HEK293 (cell line): ENCODE measurements around the gene FDXR.

Experiments used
- EGR2 ChIP-seq: fragments of 450-650 bp; formaldehyde crosslinking; IDR thresholded peaks from 2 replicates; pipeline ENCODE4 v1.5.1; 2016; ENCODE audit warnings: low read depth, missing biosample characterization, missing genetic modification characterization
- KLF9 ChIP-seq: fragments of 450-650 bp; formaldehyde crosslinking; IDR thresholded peaks from 2 replicates; pipeline ENCODE4 v1.5.1; 2016; ENCODE audit warnings: missing biosample characterization, missing genetic modification characterization, low read depth
- SP7 ChIP-seq: fragments of 450-650 bp; formaldehyde crosslinking; IDR thresholded peaks from 2 replicates; pipeline ENCODE4 v1.5.1; 2016; ENCODE audit warnings: missing biosample characterization, missing genetic modification characterization
- TRIM28 ChIP-seq: IDR thresholded peaks from 2 replicates; pipeline ENCODE4 v1.6.1; 2011; ENCODE audit warnings: low read length, control low read depth, borderline replicate concordance
- ZNF140 ChIP-seq: fragments of 450-650 bp; formaldehyde crosslinking; IDR thresholded peaks from 2 replicates; pipeline ENCODE4 v1.5.1; 2016; ENCODE audit warnings: missing biosample characterization, missing genetic modification characterization
- ZNF146 ChIP-seq: fragments of 450-650 bp; formaldehyde crosslinking; IDR thresholded peaks from 2 replicates; pipeline ENCODE4 v1.5.1; 2016; ENCODE audit warnings: missing biosample characterization, missing genetic modification characterization
- ZNF24 ChIP-seq: fragments of 450-650 bp; formaldehyde crosslinking; IDR thresholded peaks from 2 replicates; pipeline ENCODE4 v1.5.1; 2016; ENCODE audit warnings: missing biosample characterization, missing genetic modification characterization
- ZNF248 ChIP-seq: fragments of 450-650 bp; formaldehyde crosslinking; IDR thresholded peaks from 2 replicates; pipeline ENCODE4 v1.5.1; 2017; ENCODE audit warnings: missing biosample characterization, missing genetic modification characterization
- ZNF311 ChIP-seq: fragments of 450-650 bp; formaldehyde crosslinking; IDR thresholded peaks from 2 replicates; pipeline ENCODE4 v1.5.1; 2017; ENCODE audit warnings: missing biosample characterization, missing genetic modification characterization, borderline replicate concordance
- ZNF596 ChIP-seq: fragments of 450-650 bp; IDR thresholded peaks from 2 replicates; pipeline ENCODE4 v1.5.0; 2018; ENCODE audit warnings: missing biosample characterization, mild to moderate bottlenecking, missing genetic modification characterization, moderate library complexity
- ZNF629 ChIP-seq: fragments of 450-650 bp; formaldehyde crosslinking; IDR thresholded peaks from 2 replicates; pipeline ENCODE4 v1.5.1; 2017; ENCODE audit warnings: missing biosample characterization, missing genetic modification characterization
- ZNF664 ChIP-seq: fragments of 450-650 bp; formaldehyde crosslinking; IDR thresholded peaks from 2 replicates; pipeline ENCODE4 v1.5.1; 2016; ENCODE audit warnings: missing biosample characterization, missing genetic modification characterization
- TF ChIP-seq, protein P1 (sequence below): fragments of 450-650 bp; formaldehyde crosslinking; IDR thresholded peaks from 2 replicates; pipeline ENCODE4 v1.5.1; 2016; ENCODE audit warnings: missing biosample characterization, missing genetic modification characterization
- TF ChIP-seq, protein P2 (sequence below): fragments of 450-650 bp; formaldehyde crosslinking; IDR thresholded peaks from 2 replicates; pipeline ENCODE4 v1.5.1; 2016; ENCODE audit warnings: missing biosample characterization, missing genetic modification characterization
- TF ChIP-seq, protein P3 (sequence below): sonication (generic); formaldehyde crosslinking; IDR thresholded peaks from 2 replicates; pipeline ENCODE4 v1.8.1; 2022; ENCODE audit warnings: mild to moderate bottlenecking, moderate library complexity, missing genetic modification reagents
- TF ChIP-seq, protein P4 (sequence below): fragments of 450-650 bp; formaldehyde crosslinking; conservative IDR thresholded peaks from 2 replicates; pipeline ENCODE4 v1.5.1; 2016; ENCODE audit warnings: low read depth, missing biosample characterization, missing genetic modification characterization
- TF ChIP-seq, protein P5 (sequence below): fragments of 450-650 bp; formaldehyde crosslinking; IDR thresholded peaks from 2 replicates; pipeline ENCODE4 v1.5.1; 2016; ENCODE audit warnings: missing biosample characterization, missing genetic modification characterization
- TF ChIP-seq, protein P6 (sequence below): fragments of 450-650 bp; formaldehyde crosslinking; IDR thresholded peaks from 2 replicates; pipeline ENCODE4 v1.5.1; 2016; ENCODE audit warnings: missing biosample characterization, missing genetic modification characterization
- TF ChIP-seq, protein P7 (sequence below): fragments of 450-650 bp; formaldehyde crosslinking; IDR thresholded peaks from 2 replicates; pipeline ENCODE4 v1.5.1; 2016; ENCODE audit warnings: missing biosample characterization, missing genetic modification characterization
- TF ChIP-seq, protein P8 (sequence below): fragments of 450-650 bp; formaldehyde crosslinking; IDR thresholded peaks from 2 replicates; pipeline ENCODE4 v1.5.1; 2016; ENCODE audit warnings: missing biosample characterization, missing genetic modification characterization
- TF ChIP-seq, protein P9 (sequence below): fragments of 450-650 bp; formaldehyde crosslinking; IDR thresholded peaks from 2 replicates; pipeline ENCODE4 v1.5.1; 2016; ENCODE audit warnings: missing biosample characterization, missing genetic modification characterization

Gene FDXR

DNA sequence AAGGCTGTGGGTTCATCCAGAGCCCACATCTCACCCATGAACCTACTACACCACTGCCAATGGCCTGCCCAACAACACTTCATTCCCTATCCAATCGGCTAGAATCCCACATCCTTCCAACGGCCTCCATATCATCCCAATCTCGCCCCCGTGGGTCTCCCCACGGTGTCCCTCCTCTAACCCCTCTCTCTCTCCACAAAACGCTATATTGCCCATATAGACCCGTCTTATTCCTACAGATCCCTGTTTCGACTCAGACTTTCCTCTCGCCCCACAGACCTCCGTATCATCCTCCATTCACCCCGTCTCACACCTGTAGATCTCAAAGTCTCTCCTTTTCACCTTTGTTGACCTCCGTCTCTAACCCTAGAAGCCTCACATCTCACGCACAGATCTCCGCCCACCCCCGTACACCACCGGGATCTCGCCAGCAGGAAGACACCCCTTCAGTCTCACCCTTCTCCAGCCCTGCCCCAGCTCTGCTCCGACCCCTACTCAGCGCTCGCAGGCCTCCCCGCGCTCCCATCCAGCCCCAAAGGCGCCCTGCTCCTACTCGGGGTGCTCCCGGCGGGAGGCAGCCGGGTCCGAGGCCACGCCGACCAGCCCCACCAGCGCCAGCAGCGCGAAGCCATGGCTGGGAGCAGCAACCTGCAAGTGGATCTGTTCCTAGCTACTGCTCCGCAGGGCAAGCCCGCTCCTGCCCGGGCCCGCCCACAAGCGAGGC, at the start of gene FDXR (continued):
- TF ChIP-seq, protein P1, sequence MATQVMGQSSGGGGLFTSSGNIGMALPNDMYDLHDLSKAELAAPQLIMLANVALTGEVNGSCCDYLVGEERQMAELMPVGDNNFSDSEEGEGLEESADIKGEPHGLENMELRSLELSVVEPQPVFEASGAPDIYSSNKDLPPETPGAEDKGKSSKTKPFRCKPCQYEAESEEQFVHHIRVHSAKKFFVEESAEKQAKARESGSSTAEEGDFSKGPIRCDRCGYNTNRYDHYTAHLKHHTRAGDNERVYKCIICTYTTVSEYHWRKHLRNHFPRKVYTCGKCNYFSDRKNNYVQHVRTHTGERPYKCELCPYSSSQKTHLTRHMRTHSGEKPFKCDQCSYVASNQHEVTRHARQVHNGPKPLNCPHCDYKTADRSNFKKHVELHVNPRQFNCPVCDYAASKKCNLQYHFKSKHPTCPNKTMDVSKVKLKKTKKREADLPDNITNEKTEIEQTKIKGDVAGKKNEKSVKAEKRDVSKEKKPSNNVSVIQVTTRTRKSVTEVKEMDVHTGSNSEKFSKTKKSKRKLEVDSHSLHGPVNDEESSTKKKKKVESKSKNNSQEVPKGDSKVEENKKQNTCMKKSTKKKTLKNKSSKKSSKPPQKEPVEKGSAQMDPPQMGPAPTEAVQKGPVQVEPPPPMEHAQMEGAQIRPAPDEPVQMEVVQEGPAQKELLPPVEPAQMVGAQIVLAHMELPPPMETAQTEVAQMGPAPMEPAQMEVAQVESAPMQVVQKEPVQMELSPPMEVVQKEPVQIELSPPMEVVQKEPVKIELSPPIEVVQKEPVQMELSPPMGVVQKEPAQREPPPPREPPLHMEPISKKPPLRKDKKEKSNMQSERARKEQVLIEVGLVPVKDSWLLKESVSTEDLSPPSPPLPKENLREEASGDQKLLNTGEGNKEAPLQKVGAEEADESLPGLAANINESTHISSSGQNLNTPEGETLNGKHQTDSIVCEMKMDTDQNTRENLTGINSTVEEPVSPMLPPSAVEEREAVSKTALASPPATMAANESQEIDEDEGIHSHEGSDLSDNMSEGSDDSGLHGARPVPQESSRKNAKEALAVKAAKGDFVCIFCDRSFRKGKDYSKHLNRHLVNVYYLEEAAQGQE (tag by site-specific recombination), result peak; percentile 58; the same call in 1 of the 2 replicates
- TF ChIP-seq SP7 (tag by site-specific recombination) (peak; percentile 42), ZNF140 (tag by site-specific recombination) (no peak), ZNF664 (no peak), ZNF596 (no peak), ZNF248 (tag by site-specific recombination) (no peak), ZNF311 (tag by site-specific recombination) (no peak), ZNF629 (no peak), EGR2 (tag by site-specific recombination) (peak; percentile 77), ZNF24 (no peak), KLF9 (tag by site-specific recombination) (peak; percentile 77), ZNF146 (tag by site-specific recombination) (no peak), TRIM28 (no peak)
- TF ChIP-seq, protein P2, sequence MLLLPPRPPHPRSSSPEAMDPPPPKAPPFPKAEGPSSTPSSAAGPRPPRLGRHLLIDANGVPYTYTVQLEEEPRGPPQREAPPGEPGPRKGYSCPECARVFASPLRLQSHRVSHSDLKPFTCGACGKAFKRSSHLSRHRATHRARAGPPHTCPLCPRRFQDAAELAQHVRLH (tag by site-specific recombination), result no peak
- TF ChIP-seq, protein P3, sequence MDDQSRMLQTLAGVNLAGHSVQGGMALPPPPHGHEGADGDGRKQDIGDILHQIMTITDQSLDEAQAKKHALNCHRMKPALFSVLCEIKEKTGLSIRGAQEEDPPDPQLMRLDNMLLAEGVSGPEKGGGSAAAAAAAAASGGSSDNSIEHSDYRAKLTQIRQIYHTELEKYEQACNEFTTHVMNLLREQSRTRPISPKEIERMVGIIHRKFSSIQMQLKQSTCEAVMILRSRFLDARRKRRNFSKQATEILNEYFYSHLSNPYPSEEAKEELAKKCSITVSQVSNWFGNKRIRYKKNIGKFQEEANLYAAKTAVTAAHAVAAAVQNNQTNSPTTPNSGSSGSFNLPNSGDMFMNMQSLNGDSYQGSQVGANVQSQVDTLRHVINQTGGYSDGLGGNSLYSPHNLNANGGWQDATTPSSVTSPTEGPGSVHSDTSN, result 0 out of 2 replicates have a peak, but pooled peaks have one; percentile 25
- TF ChIP-seq, protein P4, sequence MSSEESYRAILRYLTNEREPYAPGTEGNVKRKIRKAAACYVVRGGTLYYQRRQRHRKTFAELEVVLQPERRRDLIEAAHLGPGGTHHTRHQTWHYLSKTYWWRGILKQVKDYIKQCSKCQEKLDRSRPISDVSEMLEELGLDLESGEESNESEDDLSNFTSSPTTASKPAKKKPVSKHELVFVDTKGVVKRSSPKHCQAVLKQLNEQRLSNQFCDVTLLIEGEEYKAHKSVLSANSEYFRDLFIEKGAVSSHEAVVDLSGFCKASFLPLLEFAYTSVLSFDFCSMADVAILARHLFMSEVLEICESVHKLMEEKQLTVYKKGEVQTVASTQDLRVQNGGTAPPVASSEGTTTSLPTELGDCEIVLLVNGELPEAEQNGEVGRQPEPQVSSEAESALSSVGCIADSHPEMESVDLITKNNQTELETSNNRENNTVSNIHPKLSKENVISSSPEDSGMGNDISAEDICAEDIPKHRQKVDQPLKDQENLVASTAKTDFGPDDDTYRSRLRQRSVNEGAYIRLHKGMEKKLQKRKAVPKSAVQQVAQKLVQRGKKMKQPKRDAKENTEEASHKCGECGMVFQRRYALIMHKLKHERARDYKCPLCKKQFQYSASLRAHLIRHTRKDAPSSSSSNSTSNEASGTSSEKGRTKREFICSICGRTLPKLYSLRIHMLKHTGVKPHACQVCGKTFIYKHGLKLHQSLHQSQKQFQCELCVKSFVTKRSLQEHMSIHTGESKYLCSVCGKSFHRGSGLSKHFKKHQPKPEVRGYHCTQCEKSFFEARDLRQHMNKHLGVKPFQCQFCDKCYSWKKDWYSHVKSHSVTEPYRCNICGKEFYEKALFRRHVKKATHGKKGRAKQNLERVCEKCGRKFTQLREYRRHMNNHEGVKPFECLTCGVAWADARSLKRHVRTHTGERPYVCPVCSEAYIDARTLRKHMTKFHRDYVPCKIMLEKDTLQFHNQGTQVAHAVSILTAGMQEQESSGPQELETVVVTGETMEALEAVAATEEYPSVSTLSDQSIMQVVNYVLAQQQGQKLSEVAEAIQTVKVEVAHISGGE (tag by site-specific recombination), result 0 out of 2 replicates have a peak, but pooled peaks have one; percentile 11
- TF ChIP-seq, protein P5, sequence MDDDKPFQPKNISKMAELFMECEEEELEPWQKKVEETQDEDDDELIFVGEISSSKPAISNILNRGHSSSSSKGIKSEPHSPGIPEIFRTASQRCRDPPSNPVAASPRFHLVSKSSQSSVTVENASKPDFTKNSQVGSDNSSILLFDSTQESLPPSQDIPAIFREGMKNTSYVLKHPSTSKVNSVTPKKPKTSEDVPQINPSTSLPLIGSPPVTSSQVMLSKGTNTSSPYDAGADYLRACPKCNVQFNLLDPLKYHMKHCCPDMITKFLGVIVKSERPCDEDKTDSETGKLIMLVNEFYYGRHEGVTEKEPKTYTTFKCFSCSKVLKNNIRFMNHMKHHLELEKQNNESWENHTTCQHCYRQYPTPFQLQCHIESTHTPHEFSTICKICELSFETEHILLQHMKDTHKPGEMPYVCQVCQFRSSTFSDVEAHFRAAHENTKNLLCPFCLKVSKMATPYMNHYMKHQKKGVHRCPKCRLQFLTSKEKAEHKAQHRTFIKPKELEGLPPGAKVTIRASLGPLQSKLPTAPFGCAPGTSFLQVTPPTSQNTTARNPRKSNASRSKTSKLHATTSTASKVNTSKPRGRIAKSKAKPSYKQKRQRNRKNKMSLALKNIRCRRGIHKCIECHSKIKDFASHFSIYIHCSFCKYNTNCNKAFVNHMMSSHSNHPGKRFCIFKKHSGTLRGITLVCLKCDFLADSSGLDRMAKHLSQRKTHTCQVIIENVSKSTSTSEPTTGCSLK (tag by site-specific recombination), result no peak
- TF ChIP-seq, protein P6, sequence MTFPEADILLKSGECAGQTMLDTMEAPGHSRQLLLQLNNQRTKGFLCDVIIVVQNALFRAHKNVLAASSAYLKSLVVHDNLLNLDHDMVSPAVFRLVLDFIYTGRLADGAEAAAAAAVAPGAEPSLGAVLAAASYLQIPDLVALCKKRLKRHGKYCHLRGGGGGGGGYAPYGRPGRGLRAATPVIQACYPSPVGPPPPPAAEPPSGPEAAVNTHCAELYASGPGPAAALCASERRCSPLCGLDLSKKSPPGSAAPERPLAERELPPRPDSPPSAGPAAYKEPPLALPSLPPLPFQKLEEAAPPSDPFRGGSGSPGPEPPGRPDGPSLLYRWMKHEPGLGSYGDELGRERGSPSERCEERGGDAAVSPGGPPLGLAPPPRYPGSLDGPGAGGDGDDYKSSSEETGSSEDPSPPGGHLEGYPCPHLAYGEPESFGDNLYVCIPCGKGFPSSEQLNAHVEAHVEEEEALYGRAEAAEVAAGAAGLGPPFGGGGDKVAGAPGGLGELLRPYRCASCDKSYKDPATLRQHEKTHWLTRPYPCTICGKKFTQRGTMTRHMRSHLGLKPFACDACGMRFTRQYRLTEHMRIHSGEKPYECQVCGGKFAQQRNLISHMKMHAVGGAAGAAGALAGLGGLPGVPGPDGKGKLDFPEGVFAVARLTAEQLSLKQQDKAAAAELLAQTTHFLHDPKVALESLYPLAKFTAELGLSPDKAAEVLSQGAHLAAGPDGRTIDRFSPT (tag by site-specific recombination), result no peak
- TF ChIP-seq, protein P7, sequence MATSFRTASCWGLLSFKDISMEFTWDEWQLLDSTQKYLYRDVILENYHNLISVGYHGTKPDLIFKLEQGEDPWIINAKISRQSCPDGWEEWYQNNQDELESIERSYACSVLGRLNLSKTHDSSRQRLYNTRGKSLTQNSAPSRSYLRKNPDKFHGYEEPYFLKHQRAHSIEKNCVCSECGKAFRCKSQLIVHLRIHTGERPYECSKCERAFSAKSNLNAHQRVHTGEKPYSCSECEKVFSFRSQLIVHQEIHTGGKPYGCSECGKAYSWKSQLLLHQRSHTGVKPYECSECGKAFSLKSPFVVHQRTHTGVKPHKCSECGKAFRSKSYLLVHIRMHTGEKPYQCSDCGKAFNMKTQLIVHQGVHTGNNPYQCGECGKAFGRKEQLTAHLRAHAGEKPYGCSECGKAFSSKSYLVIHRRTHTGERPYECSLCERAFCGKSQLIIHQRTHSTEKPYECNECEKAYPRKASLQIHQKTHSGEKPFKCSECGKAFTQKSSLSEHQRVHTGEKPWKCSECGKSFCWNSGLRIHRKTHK, result no peak
- TF ChIP-seq, protein P8, sequence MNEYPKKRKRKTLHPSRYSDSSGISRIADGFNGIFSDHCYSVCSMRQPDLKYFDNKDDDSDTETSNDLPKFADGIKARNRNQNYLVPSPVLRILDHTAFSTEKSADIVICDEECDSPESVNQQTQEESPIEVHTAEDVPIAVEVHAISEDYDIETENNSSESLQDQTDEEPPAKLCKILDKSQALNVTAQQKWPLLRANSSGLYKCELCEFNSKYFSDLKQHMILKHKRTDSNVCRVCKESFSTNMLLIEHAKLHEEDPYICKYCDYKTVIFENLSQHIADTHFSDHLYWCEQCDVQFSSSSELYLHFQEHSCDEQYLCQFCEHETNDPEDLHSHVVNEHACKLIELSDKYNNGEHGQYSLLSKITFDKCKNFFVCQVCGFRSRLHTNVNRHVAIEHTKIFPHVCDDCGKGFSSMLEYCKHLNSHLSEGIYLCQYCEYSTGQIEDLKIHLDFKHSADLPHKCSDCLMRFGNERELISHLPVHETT (tag by site-specific recombination), result 0 out of 2 replicates have a peak, but pooled peaks have one; percentile 29
- TF ChIP-seq, protein P9, sequence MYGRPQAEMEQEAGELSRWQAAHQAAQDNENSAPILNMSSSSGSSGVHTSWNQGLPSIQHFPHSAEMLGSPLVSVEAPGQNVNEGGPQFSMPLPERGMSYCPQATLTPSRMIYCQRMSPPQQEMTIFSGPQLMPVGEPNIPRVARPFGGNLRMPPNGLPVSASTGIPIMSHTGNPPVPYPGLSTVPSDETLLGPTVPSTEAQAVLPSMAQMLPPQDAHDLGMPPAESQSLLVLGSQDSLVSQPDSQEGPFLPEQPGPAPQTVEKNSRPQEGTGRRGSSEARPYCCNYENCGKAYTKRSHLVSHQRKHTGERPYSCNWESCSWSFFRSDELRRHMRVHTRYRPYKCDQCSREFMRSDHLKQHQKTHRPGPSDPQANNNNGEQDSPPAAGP (tag by site-specific recombination), result peak; percentile 73
